IMR-90 (cell line): ENCODE results near the gene SPARCL1. TPM values are rescaled to one million over a fixed set of nuclear protein-coding genes. Genes with fewer than 3 reads are reported as not detected.

Source experiments
- ATAC-seq: fragments of 200-7000 bp; cut with Tn5 transposase; 2 replicates; pipeline ENCODE4 v1.9.1; 2020; ENCODE audit warnings: low read depth, mild to moderate bottlenecking, moderate library complexity
- BruUV-seq: library from RNA; stranded (reverse); fragments of 400-500 nt; replicated peaks from 2 replicates; lab custom pipeline; 2021; lab: Mats Ljungman, UMichigan
- CTCF ChIA-PET: fragments of 300-600 bp; formaldehyde crosslinking; extraction: SDS; loops from one replicate; lab custom pipeline; 2021; ENCODE audit warnings: antibody characterized with exemption; lab: Yijun Ruan, JAX
- POLR2A ChIA-PET: fragments of 300-600 bp; sonication (Branson Sonifier 250); formaldehyde crosslinking; loops from one replicate; lab custom pipeline; 2022; ENCODE audit warnings: antibody characterized with exemption; ENCODE audit not compliant: unreplicated experiment; lab: Charles Lee
- DNase-seq: peaks from one replicate; pipeline ENCODE4 v3.0.0; 2013
- H2AFZ ChIP-seq: replicated peaks from 2 replicates; pipeline ENCODE3; 2013; ENCODE audit warnings: low read length, mild to moderate bottlenecking; ENCODE audit not compliant: poor library complexity
- H2AK5ac ChIP-seq: 2 replicates; pipeline ENCODE4 v1.6.1; 2013; ENCODE audit warnings: low read depth, low read length, inconsistent platforms
- H2AK9ac ChIP-seq: replicated peaks from 2 replicates; pipeline ENCODE3; 2013; ENCODE audit warnings: mild to moderate bottlenecking, low read depth, low read length, moderate library complexity; ENCODE audit not compliant: poor library complexity
- H2BK120ac ChIP-seq: 2 replicates; pipeline ENCODE4 v1.6.1; 2013; ENCODE audit warnings: low read depth, low read length, inconsistent platforms
- H2BK15ac ChIP-seq: 3 replicates; pipeline ENCODE4 v1.6.1; 2013; ENCODE audit warnings: low read depth, low read length, inconsistent platforms
- H2BK20ac ChIP-seq: 2 replicates; pipeline ENCODE4 v1.6.1; 2013; ENCODE audit warnings: low read depth, mild to moderate bottlenecking, inconsistent platforms, low read length, moderate library complexity
- H2BK5ac ChIP-seq: 2 replicates; pipeline ENCODE4 v1.6.1; 2013; ENCODE audit warnings: mild to moderate bottlenecking, low read depth, low read length, inconsistent platforms; ENCODE audit not compliant: poor library complexity, severe bottlenecking
- H3K14ac ChIP-seq: replicated peaks from 2 replicates; pipeline ENCODE4 v1.6.1; 2013; ENCODE audit warnings: low read depth, low read length, inconsistent platforms
- H3K18ac ChIP-seq: 2 replicates; pipeline ENCODE4 v1.6.1; 2013; ENCODE audit warnings: low read depth, low read length, control low read depth
- H3K23ac ChIP-seq: 2 replicates; pipeline ENCODE4 v1.6.1; 2013; ENCODE audit warnings: low read depth, low read length, inconsistent platforms
- H3K27ac ChIP-seq: 2 replicates; pipeline ENCODE4 v1.5.1; 2013; ENCODE audit warnings: mild to moderate bottlenecking, control low read depth, low read length; ENCODE audit not compliant: insufficient read depth
- H3K27me3 ChIP-seq: 2 replicates; pipeline ENCODE4 v1.6.1; 2013; ENCODE audit warnings: low read length; ENCODE audit not compliant: control insufficient read depth, insufficient read depth
- H3K36me3 ChIP-seq: 2 replicates; pipeline ENCODE4 v1.6.1; 2013; ENCODE audit warnings: low read length, mixed read lengths; ENCODE audit not compliant: control insufficient read depth, insufficient read depth
- H3K4ac ChIP-seq: 2 replicates; pipeline ENCODE4 v1.6.1; 2013; ENCODE audit warnings: low read depth, low read length, inconsistent platforms
- H3K4me1 ChIP-seq: 2 replicates; pipeline ENCODE4 v1.6.1; 2013; ENCODE audit warnings: low read length, mixed read lengths; ENCODE audit not compliant: control insufficient read depth, insufficient read depth
- H3K4me2 ChIP-seq: 2 replicates; pipeline ENCODE4 v1.6.1; 2013; ENCODE audit warnings: low read depth, mild to moderate bottlenecking, control low read depth, low read length, moderate library complexity
- H3K4me3 ChIP-seq: 2 replicates; pipeline ENCODE4 v1.5.1; 2013; ENCODE audit warnings: low read depth, mild to moderate bottlenecking, control low read depth, low read length, moderate library complexity; ENCODE audit not compliant: insufficient read depth
- H3K56ac ChIP-seq: 2 replicates; pipeline ENCODE4 v1.6.1; 2013; ENCODE audit warnings: low read length, inconsistent platforms; ENCODE audit not compliant: insufficient read depth; ENCODE audit errors: extremely low read depth
- H3K79me1 ChIP-seq, 2 experiments: 2 replicates each; pipeline ENCODE4 v1.6.1; 2013; ENCODE audit warnings: low read length in 2 of 2, inconsistent platforms in 1 of 2, low read depth in 1 of 2
- H3K9ac ChIP-seq: 2 replicates; pipeline ENCODE4 v1.6.1; 2013; ENCODE audit warnings: low read depth, low read length, control low read depth
- H3K9me1 ChIP-seq: 2 replicates; pipeline ENCODE4 v1.6.1; 2013; ENCODE audit warnings: low read length, inconsistent platforms; ENCODE audit not compliant: insufficient read depth
- H3K9me3 ChIP-seq: 2 replicates; pipeline ENCODE4 v1.6.1; 2013; ENCODE audit warnings: low read length; ENCODE audit not compliant: control insufficient read depth, insufficient read depth
- H4K20me1 ChIP-seq: 2 replicates; pipeline ENCODE4 v1.6.1; 2013; ENCODE audit warnings: low read length, inconsistent platforms; ENCODE audit not compliant: insufficient read depth
- H4K5ac ChIP-seq: 2 replicates; pipeline ENCODE4 v1.6.1; 2013; ENCODE audit warnings: mild to moderate bottlenecking, low read depth, low read length, control low read depth
- H4K8ac ChIP-seq, 2 experiments: 2 replicates each; pipeline ENCODE4 v1.6.1; 2013; ENCODE audit warnings: low read depth in 2 of 2, low read length in 2 of 2, control low read depth in 1 of 2, inconsistent platforms in 1 of 2
- H4K91ac ChIP-seq: 2 replicates; pipeline ENCODE4 v1.6.1; 2013; ENCODE audit warnings: low read depth, low read length, inconsistent platforms; ENCODE audit not compliant: insufficient read depth
- CTCF ChIP-seq: conservative IDR thresholded peaks from 2 replicates; pipeline ENCODE4 v1.5.1; 2012; ENCODE audit warnings: mild to moderate bottlenecking, low read depth, low read length, improper control_type of control experiment
- MAFK ChIP-seq: IDR thresholded peaks from 2 replicates; pipeline ENCODE4 v1.6.1; 2012; ENCODE audit warnings: low read depth, low read length, improper control_type of control experiment
- MAZ ChIP-seq: IDR thresholded peaks from 2 replicates; pipeline ENCODE4 v1.6.1; 2012; ENCODE audit warnings: low read depth, mild to moderate bottlenecking, low read length, improper control_type of control experiment, moderate library complexity, borderline replicate concordance
- NFE2L2 ChIP-seq: fragments of 150-350 bp; IDR thresholded peaks from 2 replicates; pipeline ENCODE4 v1.6.1; 2016; ENCODE audit warnings: low read depth, mild to moderate bottlenecking, low read length
- POLR2A ChIP-seq: IDR thresholded peaks from 2 replicates; pipeline ENCODE4 v1.6.1; 2012; ENCODE audit warnings: mild to moderate bottlenecking, low read depth, low read length
- RAD21 ChIP-seq: IDR thresholded peaks from 2 replicates; pipeline ENCODE4 v1.6.1; 2012; ENCODE audit warnings: low read length, improper control_type of control experiment
- RFX5 ChIP-seq: IDR thresholded peaks from 2 replicates; pipeline ENCODE4 v1.8.0; 2012; ENCODE audit warnings: low read depth, mild to moderate bottlenecking, low read length, moderate library complexity
- SMC3 ChIP-seq: fragments of 150-350 bp; IDR thresholded peaks from 2 replicates; pipeline ENCODE4 v1.6.1; 2016; ENCODE audit warnings: low read depth, mild to moderate bottlenecking, antibody characterized with exemption, low read length, moderate library complexity
- WGBS, 2 experiments: methylation state at CpG; one replicate each; pipeline versions ENCODE4 v1.1.5 to v1.1.7; 2013; ENCODE audit warnings: missing lambda C conversion rate in 2 of 2; ENCODE audit not compliant: insufficient read length in 1 of 2; ENCODE audit errors: extremely low coverage in 2 of 2; 5-methylcytosine and 5-hydroxymethylcytosine counted together
- dilution Hi-C: fragments of 300-500 bp; cut with HindIII; formaldehyde crosslinking; loops from one replicate; pipeline ENCODE4 v1.14.3; 2018; ENCODE audit warnings: low sequenced_read_pairs; ENCODE audit not compliant: unreplicated experiment
- in situ Hi-C: fragments of 300-500 bp; cut with MboI; formaldehyde crosslinking; loops from 3 replicates; pipeline ENCODE4 v1.14.3; 2019; ENCODE audit warnings: low sequenced_read_pairs, inconsistent platforms, mixed read lengths
- intact Hi-C: fragments of 100-400 bp; cut with micrococcal nuclease; formaldehyde crosslinking; loops from 2 replicates; pipeline ENCODE4 v1.10.0; 2022
- polyA plus RNA-seq, 3 experiments: library from polyadenylated mRNA; depleted of rRNA; stranded (reverse); fragments of >200 nt; gene quantifications; 2 replicates each; pipeline ENCODE4 v1.2.3, GENCODE V29; 2012; ENCODE audit warnings: low replicate concordance in 1 of 3
- total RNA-seq: library from RNA; depleted of rRNA; stranded (reverse); fragments of >200 nt; gene quantifications from 2 replicates; pipeline ENCODE4 v1.2.3, GENCODE V29; 2012

The SPARCL1 gene
- total and polyA plus RNA-seq, 2 of the 4 experiments (the other 2 are of a cell fraction): not detected

DNA sequence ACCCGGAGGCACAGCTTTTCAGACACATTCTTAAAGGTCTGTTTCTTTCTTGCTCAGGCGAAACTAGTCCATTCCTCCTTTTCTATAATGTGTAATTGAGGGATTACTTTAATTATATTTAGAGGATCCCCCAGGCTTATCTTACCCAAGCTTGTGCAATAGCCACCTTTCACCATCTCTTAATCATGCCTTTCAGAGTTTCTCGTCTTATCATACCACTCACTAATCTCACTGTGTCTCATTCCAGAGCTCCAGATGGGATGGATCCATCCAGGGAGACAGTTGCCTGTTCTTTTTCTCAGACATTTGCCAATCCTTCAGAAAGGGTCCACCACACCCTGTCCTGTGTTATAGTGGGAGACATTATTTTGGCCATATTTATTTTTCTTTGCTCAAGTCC lies 12.5 kb downstream of the SPARCL1 start:
- H3K4me2 ChIP-seq: no peak overlapping the region
- no peak for ATAC-seq
- intact Hi-C loops: no loop called here

More for the DNA sequence above, 12.5 kb downstream of the SPARCL1 start:
- no peak overlapping the region for H3K4me3 ChIP-seq
- H3K36me3 ChIP-seq: no peaks in the 10 kb centered on the region
- CTCF ChIA-PET: no interaction called here
- no peak overlapping the region for H3K27ac ChIP-seq
- no peak overlapping the region for H2AFZ ChIP-seq
- H3K9me3 ChIP-seq: no peaks in the 10 kb centered on the region
- dilution Hi-C loops (no loop called here), in situ Hi-C loops (no loop called here)
- H3K9me1 ChIP-seq: no peaks in the 10 kb centered on the region
- no peak overlapping the region for H2BK120ac ChIP-seq
- H3K9ac ChIP-seq: no peak overlapping the region
- POLR2A ChIA-PET: no interaction called here
- H2BK20ac ChIP-seq: no peak overlapping the region
- no peak overlapping the region for H3K4ac ChIP-seq
- H2BK5ac ChIP-seq: no peak overlapping the region
- H4K91ac ChIP-seq: no peak overlapping the region
- no peaks in the 10 kb centered on the region; the same call in 1 of the 2 replicates for H3K27me3 ChIP-seq
- no peak overlapping the region for H2AK9ac ChIP-seq
- H3K79me1 ChIP-seq: no peaks in the 10 kb centered on the region
- no peak overlapping the region for H3K56ac ChIP-seq
- H3K18ac ChIP-seq: no peak overlapping the region
- TF ChIP-seq MAZ (no peak), NFE2L2 (no peak), RAD21 (no peak), POLR2A (no peak), RFX5 (no peak), MAFK (no peak), SMC3 (no peak), CTCF (no peak)
- H3K4me1 ChIP-seq: peaks cover 3% of the 10 kb centered on the region; the same call in 1 of the 2 replicates
- no TSS peak for BruUV-seq
- 40% methylated on average over 1 of the region's 3 CpGs; no CpG with 5 or more reads in 1 of the 2 experiments for WGBS, 2 experiments
- no peak overlapping the region for H3K23ac ChIP-seq
- no peak overlapping the region for H2BK15ac ChIP-seq
- no peaks in the 10 kb centered on the region for H4K20me1 ChIP-seq
- no peak overlapping the region for H3K14ac ChIP-seq
- no peak overlapping the region for H4K5ac ChIP-seq
- no peak overlapping the region for H2AK5ac ChIP-seq
- no peak for DNase-seq
- no peak overlapping the region for H4K8ac ChIP-seq
